Measurements from ENCODE around the gene DNAH14.

DNAH14 gene

DNA sequence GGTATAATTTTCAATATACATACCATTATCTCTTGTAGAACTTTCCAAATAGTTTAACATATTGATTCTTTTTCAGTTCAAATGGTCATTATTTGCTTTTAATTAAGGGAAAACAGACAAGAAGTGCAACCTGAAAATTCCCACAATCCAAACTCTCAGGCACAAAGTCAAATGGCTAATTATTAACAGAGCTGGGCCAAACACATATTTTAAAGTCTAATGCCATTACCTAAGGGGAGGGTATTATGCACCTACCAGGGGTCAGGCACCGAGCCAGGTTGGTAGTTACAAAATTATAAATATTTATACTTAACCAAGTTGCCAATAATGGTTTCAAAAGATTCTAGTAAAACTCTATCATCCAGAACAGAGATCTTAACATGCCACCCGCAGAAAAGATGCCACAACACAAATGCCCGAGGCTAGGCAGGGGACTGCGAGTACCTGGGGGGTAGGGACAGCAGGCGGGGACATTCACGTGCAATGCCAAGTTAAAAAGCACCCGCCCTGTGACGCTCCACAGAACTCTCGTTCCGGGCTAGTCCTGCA lies 483.4 kb downstream of the DNAH14 start:
- TF ChIP-seq TEAD4 (IDR thresholded peaks at IDR 0.05) (no peak), FOXM1 (IDR thresholded peaks at IDR 0.05; ENCODE audit: borderline replicate concordance, low read depth) (no peak), CEBPB (IDR thresholded peaks at IDR 0.05) (no peak), EGR1 (IDR thresholded peaks at IDR 0.05) (no peak), RAD21 (IDR thresholded peaks at IDR 0.05; ENCODE audit: low read depth) (no peak)
- TF ChIP-seq, protein P1, sequence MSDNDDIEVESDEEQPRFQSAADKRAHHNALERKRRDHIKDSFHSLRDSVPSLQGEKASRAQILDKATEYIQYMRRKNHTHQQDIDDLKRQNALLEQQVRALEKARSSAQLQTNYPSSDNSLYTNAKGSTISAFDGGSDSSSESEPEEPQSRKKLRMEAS (IDR thresholded peaks at IDR 0.05): no peak

DNA sequence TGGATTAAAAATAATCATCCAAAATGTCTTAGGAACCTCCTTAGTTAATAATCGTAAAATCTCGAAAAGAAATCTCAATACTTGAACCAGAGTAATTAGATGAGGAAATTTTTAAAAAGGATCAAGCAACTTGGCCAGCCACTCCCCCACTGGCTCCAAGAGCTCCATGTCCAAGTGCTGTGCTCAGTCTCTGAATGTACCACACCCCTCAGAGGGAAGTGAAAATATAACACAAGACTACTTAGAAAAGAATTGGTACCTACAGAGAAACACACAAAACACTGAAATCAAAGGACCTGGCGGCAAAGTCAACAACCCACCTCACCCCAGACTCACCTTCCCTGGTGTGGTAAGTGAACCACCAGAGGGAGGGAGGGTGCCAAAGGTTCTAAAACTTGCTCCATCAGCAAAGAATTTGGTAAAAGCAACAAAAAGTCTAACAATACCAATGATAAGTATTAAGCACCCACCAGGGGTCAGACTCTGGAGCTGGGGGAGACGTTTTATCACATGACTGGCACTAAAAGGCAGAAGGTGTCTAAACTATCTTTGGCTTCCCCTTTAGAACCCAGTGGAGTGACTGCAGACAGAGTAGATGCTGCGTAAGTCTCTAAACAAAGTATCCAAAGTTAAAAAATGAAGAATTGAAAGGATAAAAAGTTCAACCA lies 484.4 kb downstream of the DNAH14 start:
- TF ChIP-seq, protein P2, sequence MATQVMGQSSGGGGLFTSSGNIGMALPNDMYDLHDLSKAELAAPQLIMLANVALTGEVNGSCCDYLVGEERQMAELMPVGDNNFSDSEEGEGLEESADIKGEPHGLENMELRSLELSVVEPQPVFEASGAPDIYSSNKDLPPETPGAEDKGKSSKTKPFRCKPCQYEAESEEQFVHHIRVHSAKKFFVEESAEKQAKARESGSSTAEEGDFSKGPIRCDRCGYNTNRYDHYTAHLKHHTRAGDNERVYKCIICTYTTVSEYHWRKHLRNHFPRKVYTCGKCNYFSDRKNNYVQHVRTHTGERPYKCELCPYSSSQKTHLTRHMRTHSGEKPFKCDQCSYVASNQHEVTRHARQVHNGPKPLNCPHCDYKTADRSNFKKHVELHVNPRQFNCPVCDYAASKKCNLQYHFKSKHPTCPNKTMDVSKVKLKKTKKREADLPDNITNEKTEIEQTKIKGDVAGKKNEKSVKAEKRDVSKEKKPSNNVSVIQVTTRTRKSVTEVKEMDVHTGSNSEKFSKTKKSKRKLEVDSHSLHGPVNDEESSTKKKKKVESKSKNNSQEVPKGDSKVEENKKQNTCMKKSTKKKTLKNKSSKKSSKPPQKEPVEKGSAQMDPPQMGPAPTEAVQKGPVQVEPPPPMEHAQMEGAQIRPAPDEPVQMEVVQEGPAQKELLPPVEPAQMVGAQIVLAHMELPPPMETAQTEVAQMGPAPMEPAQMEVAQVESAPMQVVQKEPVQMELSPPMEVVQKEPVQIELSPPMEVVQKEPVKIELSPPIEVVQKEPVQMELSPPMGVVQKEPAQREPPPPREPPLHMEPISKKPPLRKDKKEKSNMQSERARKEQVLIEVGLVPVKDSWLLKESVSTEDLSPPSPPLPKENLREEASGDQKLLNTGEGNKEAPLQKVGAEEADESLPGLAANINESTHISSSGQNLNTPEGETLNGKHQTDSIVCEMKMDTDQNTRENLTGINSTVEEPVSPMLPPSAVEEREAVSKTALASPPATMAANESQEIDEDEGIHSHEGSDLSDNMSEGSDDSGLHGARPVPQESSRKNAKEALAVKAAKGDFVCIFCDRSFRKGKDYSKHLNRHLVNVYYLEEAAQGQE (IDR thresholded peaks at IDR 0.05; ENCODE audit: low read depth): no peak
- TF ChIP-seq EP300 (IDR thresholded peaks at IDR 0.05; ENCODE audit: borderline replicate concordance): no peak
- no peak for TF ChIP-seq YY1 (IDR thresholded peaks at IDR 0.05; ENCODE audit: low read depth)
- no peak for TF ChIP-seq FOXM1 (IDR thresholded peaks at IDR 0.05; ENCODE audit: borderline replicate concordance, low read depth)
- no peak for TF ChIP-seq EGR1 (IDR thresholded peaks at IDR 0.05)
- TF ChIP-seq, protein P1 (IDR thresholded peaks at IDR 0.05): no peak
- TF ChIP-seq, protein P3, sequence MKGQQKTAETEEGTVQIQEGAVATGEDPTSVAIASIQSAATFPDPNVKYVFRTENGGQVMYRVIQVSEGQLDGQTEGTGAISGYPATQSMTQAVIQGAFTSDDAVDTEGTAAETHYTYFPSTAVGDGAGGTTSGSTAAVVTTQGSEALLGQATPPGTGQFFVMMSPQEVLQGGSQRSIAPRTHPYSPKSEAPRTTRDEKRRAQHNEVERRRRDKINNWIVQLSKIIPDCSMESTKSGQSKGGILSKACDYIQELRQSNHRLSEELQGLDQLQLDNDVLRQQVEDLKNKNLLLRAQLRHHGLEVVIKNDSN (IDR thresholded peaks at IDR 0.05): no peak
- no peak for TF ChIP-seq TEAD4 (IDR thresholded peaks at IDR 0.05)
- no peak for TF ChIP-seq CREB1 (IDR thresholded peaks at IDR 0.05; ENCODE audit: low read depth)
- TF ChIP-seq RAD21 (IDR thresholded peaks at IDR 0.05; ENCODE audit: low read depth): no peak
- no peak for TF ChIP-seq ZBTB7A (IDR thresholded peaks at IDR 0.05; ENCODE audit: low read depth)
- TF ChIP-seq TCF12 (IDR thresholded peaks at IDR 0.05; ENCODE audit: low read depth): no peak
- no peak for TF ChIP-seq TAF1 (IDR thresholded peaks at IDR 0.05; ENCODE audit: low read depth)
- TF ChIP-seq CEBPB (IDR thresholded peaks at IDR 0.05): no peak

DNA sequence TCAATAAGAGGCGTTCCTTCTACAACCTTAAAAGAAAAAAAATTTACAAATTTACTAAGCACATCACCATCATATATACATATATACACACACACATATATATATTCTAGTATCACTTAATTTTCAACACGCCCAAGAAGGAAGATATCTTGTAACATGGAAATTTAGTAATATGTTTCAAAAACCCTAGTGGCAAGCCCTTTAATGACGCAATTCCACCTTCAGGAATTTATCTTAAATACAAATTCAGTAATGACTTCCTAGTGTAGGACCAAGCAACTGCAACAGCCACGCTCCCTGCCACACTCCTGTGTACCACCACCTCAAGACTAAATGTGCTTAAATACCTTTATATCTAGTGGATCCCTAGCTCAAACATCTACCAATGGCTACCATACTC lies 485.8 kb downstream of the DNAH14 start:
- TF ChIP-seq TCF12 (IDR thresholded peaks at IDR 0.05; ENCODE audit: low read depth) (no peak), CEBPB (IDR thresholded peaks at IDR 0.05) (peak; percentile 38; the same call in 1 of the 2 replicates)

DNA sequence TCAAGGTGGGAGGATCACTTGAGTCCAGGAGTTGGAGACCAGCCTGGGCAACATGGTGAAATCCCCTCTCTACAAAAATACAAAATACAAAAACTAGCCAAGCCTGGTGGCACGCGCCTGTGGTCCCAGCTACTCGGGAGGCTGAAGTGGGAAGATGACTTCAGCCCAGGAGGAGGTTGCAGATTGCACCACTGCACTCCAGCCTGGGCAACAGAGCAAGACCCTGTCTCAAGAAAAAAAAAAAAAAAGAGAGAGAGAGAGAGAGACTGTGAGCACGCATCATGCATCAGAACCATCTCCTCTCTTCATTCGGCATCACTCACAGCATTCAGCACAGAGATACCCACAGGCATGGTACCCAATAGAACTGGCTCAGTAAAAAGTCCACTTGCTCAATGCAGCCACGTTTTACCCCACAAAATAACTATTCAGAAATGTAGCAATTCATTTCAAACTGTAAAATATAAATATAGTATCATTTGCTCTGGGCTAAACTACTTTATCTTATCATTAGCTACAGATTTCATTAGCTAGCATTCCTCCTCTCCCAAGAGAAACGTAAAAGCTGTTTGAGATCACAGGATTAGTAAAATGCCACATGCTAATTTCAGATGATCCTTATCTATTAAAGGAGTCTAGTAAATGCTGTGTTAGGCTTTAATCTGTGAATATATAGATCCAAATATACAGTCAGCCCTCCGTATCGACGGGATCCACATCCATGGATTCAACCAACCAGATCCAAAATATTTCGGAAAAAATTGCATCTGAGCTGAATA lies 486.7 kb downstream of the DNAH14 start:
- TF ChIP-seq TCF12 (IDR thresholded peaks at IDR 0.05; ENCODE audit: low read depth) (no peak), ZBTB7A (IDR thresholded peaks at IDR 0.05; ENCODE audit: low read depth) (no peak), TEAD4 (IDR thresholded peaks at IDR 0.05) (no peak), NFIC (IDR thresholded peaks at IDR 0.05) (no peak), EGR1 (IDR thresholded peaks at IDR 0.05) (no peak), RAD21 (IDR thresholded peaks at IDR 0.05; ENCODE audit: low read depth) (no peak), YY1 (IDR thresholded peaks at IDR 0.05; ENCODE audit: low read depth) (no peak), CREB1 (IDR thresholded peaks at IDR 0.05; ENCODE audit: low read depth) (no peak), CEBPB (IDR thresholded peaks at IDR 0.05) (no peak), TAF1 (IDR thresholded peaks at IDR 0.05; ENCODE audit: low read depth) (no peak), FOXM1 (IDR thresholded peaks at IDR 0.05; ENCODE audit: borderline replicate concordance, low read depth) (no peak), EP300 (IDR thresholded peaks at IDR 0.05; ENCODE audit: borderline replicate concordance) (no peak)
- TF ChIP-seq, protein P1 (IDR thresholded peaks at IDR 0.05): no peak
- TF ChIP-seq, protein P3 (IDR thresholded peaks at IDR 0.05): no peak
- TF ChIP-seq, protein P2 (IDR thresholded peaks at IDR 0.05; ENCODE audit: low read depth): no peak

DNA sequence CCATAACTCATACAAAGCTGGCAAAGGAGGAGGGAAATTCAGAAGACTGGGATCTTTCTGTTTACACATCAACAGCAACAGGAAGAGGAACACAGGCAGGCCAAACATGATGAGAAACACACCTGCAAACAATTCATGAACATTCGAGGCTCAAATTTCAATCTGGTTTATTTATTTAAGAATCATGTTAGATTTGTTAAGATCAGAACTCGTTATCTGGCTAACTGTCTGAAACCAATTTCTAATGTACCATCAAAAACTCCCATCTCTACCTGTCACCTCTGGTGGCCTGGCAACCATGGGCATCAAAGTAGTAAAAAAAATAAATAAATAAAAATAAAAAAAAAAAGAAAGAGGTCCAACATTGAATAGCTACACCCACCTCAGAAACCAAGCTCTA lies 488.6 kb downstream of the DNAH14 start:
- TF ChIP-seq RAD21 (IDR thresholded peaks at IDR 0.05; ENCODE audit: low read depth): no peak
- TF ChIP-seq EP300 (IDR thresholded peaks at IDR 0.05; ENCODE audit: borderline replicate concordance): no peak
- TF ChIP-seq TCF12 (IDR thresholded peaks at IDR 0.05; ENCODE audit: low read depth): no peak

Data from Ishikawa (cell line).